Endodermal cell (in vitro differentiated cells): Measurements from ENCODE around the gene BTBD9. TPM values are rescaled to one million over a fixed set of nuclear protein-coding genes. Genes with fewer than 3 reads are reported as not detected.

Experiments used
- DNase-seq: peaks from one replicate; pipeline ENCODE4 v3.0.0-alpha.2; 2017
- H3K27ac ChIP-seq: 2 replicates; pipeline ENCODE4 v1.5.1; 2013; ENCODE audit warnings: mild to moderate bottlenecking, low read depth, low read length, moderate library complexity
- H3K27me3 ChIP-seq: 2 replicates; pipeline ENCODE4 v1.6.1; 2013; ENCODE audit warnings: mild to moderate bottlenecking, low read length, moderate library complexity; ENCODE audit not compliant: insufficient read depth, control insufficient read depth, poor library complexity, severe bottlenecking
- H3K36me3 ChIP-seq: 2 replicates; pipeline ENCODE4 v1.7.0; 2013; ENCODE audit warnings: mild to moderate bottlenecking, low read length, moderate library complexity; ENCODE audit not compliant: control insufficient read depth, insufficient read depth
- H3K4me1 ChIP-seq: one replicate; pipeline ENCODE4 v1.7.0; 2013; ENCODE audit warnings: low read length; ENCODE audit not compliant: control insufficient read depth, insufficient read depth
- H3K4me3 ChIP-seq: 2 replicates; pipeline ENCODE4 v1.5.1; 2013; ENCODE audit warnings: mild to moderate bottlenecking, low read length, moderate library complexity
- H3K9ac ChIP-seq: 2 replicates; pipeline ENCODE4 v1.6.1; 2013; ENCODE audit warnings: mild to moderate bottlenecking, low read length, moderate library complexity; ENCODE audit not compliant: poor library complexity, severe bottlenecking; ENCODE audit errors: extremely low read depth
- H3K9me3 ChIP-seq: 2 replicates; pipeline ENCODE4 v1.6.1; 2013; ENCODE audit warnings: mild to moderate bottlenecking, low read length, moderate library complexity; ENCODE audit not compliant: control insufficient read depth
- H3K27ac Mint-ChIP-seq: 2 replicates; pipeline ENCODE4 v1.8.0; 2020; ENCODE audit warnings: mixed read lengths
- H3K27me3 Mint-ChIP-seq: 2 replicates; pipeline ENCODE4 v1.8.0; 2021; ENCODE audit warnings: mild to moderate bottlenecking, mixed read lengths; ENCODE audit not compliant: insufficient read depth
- H3K36me3 Mint-ChIP-seq: 2 replicates; pipeline ENCODE4 v1.8.0; 2020; ENCODE audit warnings: low read depth, mixed read lengths
- H3K4me1 Mint-ChIP-seq: 2 replicates; pipeline ENCODE4 v1.8.0; 2020; ENCODE audit warnings: mixed read lengths
- H3K4me3 Mint-ChIP-seq: 2 replicates; pipeline ENCODE4 v1.8.0; 2020; ENCODE audit warnings: mild to moderate bottlenecking, moderate library complexity, mixed read lengths
- H3K9me3 Mint-ChIP-seq: 2 replicates; pipeline ENCODE4 v1.8.0; 2020; ENCODE audit warnings: mild to moderate bottlenecking, mixed read lengths
- CTCF ChIP-seq: fragments of 200-600 bp; sonication (generic); conservative IDR thresholded peaks from 2 replicates; pipeline ENCODE4 v1.5.0; 2021; ENCODE audit warnings: antibody characterized with exemption, mild to moderate bottlenecking
- WGBS, 2 experiments: methylation state at CpG; one replicate each; pipeline versions ENCODE4 v1.1.5 to v1.1.7; 2013; ENCODE audit warnings: missing lambda C conversion rate in 2 of 2, mixed read lengths in 1 of 2; ENCODE audit not compliant: insufficient coverage in 1 of 2, insufficient read length in 1 of 2; 5-methylcytosine and 5-hydroxymethylcytosine counted together
- total RNA-seq, 2 donors: library from RNA; stranded (reverse); fragmentation: NEBNext Ultra II Directional in 1 of 2; extraction: Animal tissue kit (Norgen Biotek cat#: 25700) in 1 of 2; gene quantifications; 2 replicates in 1 of 2; 3 replicates in 1 of 2; pipeline ENCODE4 v1.2.1, GENCODE V29; 2021

The BTBD9 gene
- total RNA-seq, 2 donors from 2014 or later, result 7.6 to 12.3 TPM

- H3K27me3 ChIP-seq, result no peaks in the 10 kb centered on the region
- H3K4me3 Mint-ChIP-seq, result no peak overlapping the region
- H3K4me1 ChIP-seq, result no peaks in the 10 kb centered on the region
- H3K36me3 Mint-ChIP-seq, result peaks cover 2% of the 10 kb centered on the region
- H3K27ac ChIP-seq, result no peak overlapping the region
- 91% methylated on average over 4 to 5 of the region's 5 CpGs for WGBS, 2 experiments
- H3K9me3 ChIP-seq, result peaks cover 4% of the 10 kb centered on the region
- no peaks in the 10 kb centered on the region for H3K27me3 Mint-ChIP-seq
- H3K9ac ChIP-seq, result no peak overlapping the region
- no peak overlapping the region for H3K27ac Mint-ChIP-seq
- TF ChIP-seq CTCF, result no peak
- peaks cover 6% of the 10 kb centered on the region for H3K9me3 Mint-ChIP-seq
- no peaks in the 10 kb centered on the region for H3K36me3 ChIP-seq
- H3K4me1 Mint-ChIP-seq, result peaks cover 7% of the 10 kb centered on the region
- H3K4me3 ChIP-seq, result no peak overlapping the region
- no peak for DNase-seq
These were observed 10.6 kb upstream of the BTBD9 start for GRCh38 chr6:38650207-38650752.

GRCh38 chr6:38649744-38650143, 10.0 kb upstream of the BTBD9 start:
- no peaks in the 10 kb centered on the region for H3K27me3 Mint-ChIP-seq
- Histone ChIP-seq H3K9ac (no peak overlapping the region), H3K9me3 (peaks cover 4% of the 10 kb centered on the region), H3K27ac (no peak overlapping the region), H3K36me3 (no peaks in the 10 kb centered on the region), H3K4me3 (no peak overlapping the region), H3K27me3 (no peaks in the 10 kb centered on the region), H3K4me1 (no peaks in the 10 kb centered on the region)
- no peak overlapping the region for H3K27ac Mint-ChIP-seq
- no peak overlapping the region for H3K4me3 Mint-ChIP-seq
- 95 to 100% methylated on average over 2 of the region's 2 CpGs for WGBS, 2 experiments
- TF ChIP-seq CTCF, result no peak
- H3K9me3 Mint-ChIP-seq, result peaks cover 6% of the 10 kb centered on the region
- no peak for DNase-seq
- peaks cover 2% of the 10 kb centered on the region for H3K36me3 Mint-ChIP-seq
- H3K4me1 Mint-ChIP-seq, result peaks cover 7% of the 10 kb centered on the region

- Mint-ChIP-seq H3K27me3 (no peaks in the 10 kb centered on the region), H3K4me3 (no peak overlapping the region)
These were observed 8.9 kb upstream of the BTBD9 start for GRCh38 chr6:38648629-38649028.

More at GRCh38 chr6:38648629-38649028, 8.9 kb upstream of the BTBD9 start:
- DNase-seq, result no peak
- Mint-ChIP-seq H3K36me3 (peaks cover 2% of the 10 kb centered on the region), H3K9me3 (peaks cover 6% of the 10 kb centered on the region), H3K27ac (no peak overlapping the region), H3K4me1 (peaks cover 7% of the 10 kb centered on the region)
- no peak overlapping the region for H3K27ac ChIP-seq
- no peak overlapping the region for H3K4me3 ChIP-seq
- H3K9ac ChIP-seq, result no peak overlapping the region
- H3K4me1 ChIP-seq, result no peaks in the 10 kb centered on the region
- H3K27me3 ChIP-seq, result no peaks in the 10 kb centered on the region
- H3K36me3 ChIP-seq, result no peaks in the 10 kb centered on the region
- no peak for TF ChIP-seq CTCF
- peaks cover 4% of the 10 kb centered on the region for H3K9me3 ChIP-seq
